Stimulated activated CD4-positive, alpha-beta T cell treated with anti-CD3 and anti-CD28 coated beads, Interleukin-4, amount 100 ng/mL, for 4 hours (primary cell): ENCODE measurements around the gene CROCC.

ENCODE experiments used
- DNase-seq, 2 experiments: peaks; one replicate each; pipeline ENCODE4 v3.0.0-alpha.2; 2020

CROCC gene

GRCh38 chr1:16971341-16972188 is 49.8 kb downstream of the CROCC start:
- DNase-seq = no peak

- DNase-seq = no peak
These were observed 50.6 kb downstream of the CROCC start for GRCh38 chr1:16972189-16972895.

- DNase-seq = no peak
These were observed 51.5 kb downstream of the CROCC start for GRCh38 chr1:16973215-16973614.

- no peak for DNase-seq
These were observed 53.5 kb downstream of the CROCC start for GRCh38 chr1:16975211-16975610.

GRCh38 chr1:16975838-16976237 is 54.1 kb downstream of the CROCC start:
- no peak for DNase-seq

GRCh38 chr1:16976966-16977365 is 55.2 kb downstream of the CROCC start:
- DNase-seq = no peak

- no peak for DNase-seq
These were observed 55.6 kb downstream of the CROCC start for GRCh38 chr1:16977377-16977776.

GRCh38 chr1:16978139-16978538 is 56.4 kb downstream of the CROCC start:
- DNase-seq = no peak

GRCh38 chr1:16978567-16979474 is 57.1 kb downstream of the CROCC start:
- DNase-seq = no peak

- DNase-seq = no peak
These were observed 58.0 kb downstream of the CROCC start for GRCh38 chr1:16979475-16980327.

- peak in 1 of 2 experiments; percentile 5 for DNase-seq
These were observed 58.9 kb downstream of the CROCC start, which contains the start of gene MFAP2 for GRCh38 chr1:16980473-16981268. MFAP2 (minus strand) TSS chr1:16980620; CDS start chr1:16978273, 2,347 bp downstream.

GRCh38 chr1:16981269-16981849 is 59.6 kb downstream of the CROCC start:
- no peak for DNase-seq

- DNase-seq = no peak
These were observed 61.2 kb downstream of the CROCC start for GRCh38 chr1:16982902-16983301.

GRCh38 chr1:16983649-16984048 is 61.9 kb downstream of the CROCC start:
- DNase-seq = no peak

- DNase-seq = no peak
These were observed 63.0 kb downstream of the CROCC start for GRCh38 chr1:16984717-16985116.

- DNase-seq = no peak
These were observed 64.4 kb downstream of the CROCC start for GRCh38 chr1:16986113-16986512.

- no peak for DNase-seq
These were observed 64.8 kb downstream of the CROCC start for GRCh38 chr1:16986560-16986959.

GRCh38 chr1:16986962-16987361 is 65.2 kb downstream of the CROCC start:
- no peak for DNase-seq

GRCh38 chr1:16988210-16988609 is 66.5 kb downstream of the CROCC start:
- no peak for DNase-seq

GRCh38 chr1:16989676-16990391 is 68.1 kb downstream of the CROCC start:
- DNase-seq = no peak
